ENCODE measurements around the gene SASH1. TPM values are rescaled to one million over a fixed set of nuclear protein-coding genes. Genes with fewer than 3 reads are reported as not detected.

The SASH1 gene
- total RNA-seq, 1 donor from 2014 or later = 75.7 TPM

- Mint-ChIP-seq H3K27ac (ENCODE audit: unreplicated experiment) (peak overlapping the region; percentile 17), H3K27me3 (ENCODE audit: unreplicated experiment) (no peaks in the 10 kb centered on the region), H3K9me3 (ENCODE audit: unreplicated experiment) (no peaks in the 10 kb centered on the region), H3K4me3 (ENCODE audit: unreplicated experiment) (no peak overlapping the region), H3K36me3 (ENCODE audit: unreplicated experiment) (peaks cover 8% of the 10 kb centered on the region), H3K4me1 (ENCODE audit: unreplicated experiment) (peaks cover 69% of the 10 kb centered on the region)
- DNase-seq (ENCODE audit: extremely low spot score, unreplicated experiment) = no peak
- no peak for TF ChIP-seq CTCF (IDR thresholded peaks at IDR 0.05)
These were observed 123.0 kb downstream of the SASH1 start for GRCh38 chr6:148465670-148466069.

GRCh38 chr6:148466158-148466557 is 123.5 kb downstream of the SASH1 start:
- H3K36me3 Mint-ChIP-seq (ENCODE audit: unreplicated experiment) = peaks cover 8% of the 10 kb centered on the region
- no peaks in the 10 kb centered on the region for H3K27me3 Mint-ChIP-seq (ENCODE audit: unreplicated experiment)
- DNase-seq (ENCODE audit: extremely low spot score, unreplicated experiment) = peak; percentile 25
- no peak overlapping the region for H3K4me3 Mint-ChIP-seq (ENCODE audit: unreplicated experiment)
- peak overlapping the region; percentile 17 for H3K27ac Mint-ChIP-seq (ENCODE audit: unreplicated experiment)
- no peaks in the 10 kb centered on the region for H3K9me3 Mint-ChIP-seq (ENCODE audit: unreplicated experiment)
- TF ChIP-seq CTCF (IDR thresholded peaks at IDR 0.05) = no peak
- H3K4me1 Mint-ChIP-seq (ENCODE audit: unreplicated experiment) = peaks cover 74% of the 10 kb centered on the region

GRCh38 chr6:148467926-148468325 is 125.3 kb downstream of the SASH1 start:
- no peaks in the 10 kb centered on the region for H3K9me3 Mint-ChIP-seq (ENCODE audit: unreplicated experiment)
- peak overlapping the region; percentile 43 for H3K27ac Mint-ChIP-seq (ENCODE audit: unreplicated experiment)
- no peak overlapping the region for H3K4me3 Mint-ChIP-seq (ENCODE audit: unreplicated experiment)
- DNase-seq (ENCODE audit: extremely low spot score, unreplicated experiment) = peak; percentile 30
- peaks cover 70% of the 10 kb centered on the region for H3K4me1 Mint-ChIP-seq (ENCODE audit: unreplicated experiment)
- TF ChIP-seq CTCF (IDR thresholded peaks at IDR 0.05) = no peak
- H3K27me3 Mint-ChIP-seq (ENCODE audit: unreplicated experiment) = no peaks in the 10 kb centered on the region
- peaks cover 20% of the 10 kb centered on the region for H3K36me3 Mint-ChIP-seq (ENCODE audit: unreplicated experiment)

GRCh38 chr6:148470156-148470555 is 127.5 kb downstream of the SASH1 start:
- Mint-ChIP-seq H3K27ac (ENCODE audit: unreplicated experiment) (peak overlapping the region; percentile 88), H3K9me3 (ENCODE audit: unreplicated experiment) (no peaks in the 10 kb centered on the region), H3K4me1 (ENCODE audit: unreplicated experiment) (peaks cover 52% of the 10 kb centered on the region), H3K36me3 (ENCODE audit: unreplicated experiment) (peaks cover 31% of the 10 kb centered on the region), H3K27me3 (ENCODE audit: unreplicated experiment) (no peaks in the 10 kb centered on the region), H3K4me3 (ENCODE audit: unreplicated experiment) (peak overlapping the region; percentile 16)
- no peak for TF ChIP-seq CTCF (IDR thresholded peaks at IDR 0.05)
- DNase-seq (ENCODE audit: extremely low spot score, unreplicated experiment) = no peak

GRCh38 chr6:148470606-148471465 is 128.2 kb downstream of the SASH1 start:
- H3K4me1 Mint-ChIP-seq (ENCODE audit: unreplicated experiment) = peaks cover 47% of the 10 kb centered on the region
- peak overlapping the region; percentile 88 for H3K27ac Mint-ChIP-seq (ENCODE audit: unreplicated experiment)
- peaks cover 36% of the 10 kb centered on the region for H3K36me3 Mint-ChIP-seq (ENCODE audit: unreplicated experiment)
- TF ChIP-seq CTCF (IDR thresholded peaks at IDR 0.05) = no peak
- H3K9me3 Mint-ChIP-seq (ENCODE audit: unreplicated experiment) = no peaks in the 10 kb centered on the region
- no peak overlapping the region for H3K4me3 Mint-ChIP-seq (ENCODE audit: unreplicated experiment)
- H3K27me3 Mint-ChIP-seq (ENCODE audit: unreplicated experiment) = no peaks in the 10 kb centered on the region
- no peak for DNase-seq (ENCODE audit: extremely low spot score, unreplicated experiment)

All from osteocyte (in vitro differentiated cells).